CD14-positive monocyte (primary cell): ENCODE results near the gene SH3GL3. TPM values are rescaled to one million over a fixed set of nuclear protein-coding genes. Genes with fewer than 3 reads are reported as not detected.

Experiments used
- DNase-seq, 3 donors: peaks; one replicate each; pipeline ENCODE4 v3.0.0-alpha.2; 2011 to 2022
- H2AFZ ChIP-seq: 2 replicates; pipeline ENCODE4 v1.6.0; 2012; ENCODE audit warnings: mild to moderate bottlenecking, low read depth, low read length, inconsistent platforms; ENCODE audit not compliant: insufficient read depth, poor library complexity, severe bottlenecking
- H3K27ac ChIP-seq, 2 donors: 1 replicate in 1 of 2; 2 replicates in 1 of 2; pipeline ENCODE4 v1.5.1; 2012 to 2013; ENCODE audit warnings: low read length in 2 of 2, control low read depth in 1 of 2, inconsistent platforms in 1 of 2, low read depth in 1 of 2, mild to moderate bottlenecking in 1 of 2
- H3K27me3 ChIP-seq, 2 donors: one replicate each; pipeline versions ENCODE4 v1.6.0 to v1.6.1; 2011 to 2013; ENCODE audit warnings: low read length in 2 of 2; ENCODE audit not compliant: control insufficient read depth in 2 of 2, insufficient read depth in 2 of 2
- H3K36me3 ChIP-seq, 2 donors: replicated peaks in 1 of 2; 1 replicate in 1 of 2; 2 replicates in 1 of 2; pipeline versions ENCODE4 v1.5.1 to v1.6.1; 2012 to 2013; ENCODE audit warnings: low read length in 2 of 2, control low read depth in 1 of 2, inconsistent platforms in 1 of 2, mild to moderate bottlenecking in 1 of 2; ENCODE audit not compliant: insufficient read depth in 2 of 2, control insufficient read depth in 1 of 2
- H3K4me1 ChIP-seq, 2 donors: 1 replicate in 1 of 2; 2 replicates in 1 of 2; pipeline versions ENCODE4 v1.5.1 to v1.6.1; 2012 to 2013; ENCODE audit warnings: low read length in 2 of 2, control low read depth in 1 of 2, inconsistent platforms in 1 of 2, mild to moderate bottlenecking in 1 of 2, moderate library complexity in 1 of 2; ENCODE audit not compliant: insufficient read depth in 2 of 2, control insufficient read depth in 1 of 2
- H3K4me2 ChIP-seq: replicated peaks from 2 replicates; pipeline ENCODE3; 2012; ENCODE audit warnings: low read length, moderate library complexity, mild to moderate bottlenecking; ENCODE audit not compliant: poor library complexity, severe bottlenecking; ENCODE audit errors: extremely low read depth
- H3K4me3 ChIP-seq, 3 experiments: fragments of 200-600 bp in 1 of 3; sonication (generic) in 1 of 3; replicated peaks in 1 of 3; 1 replicate in 2 of 3; 2 replicates in 1 of 3; pipeline ENCODE4 v1.5.1; 2011 to 2013; ENCODE audit warnings: low read length in 3 of 3, mild to moderate bottlenecking in 3 of 3, control low read depth in 2 of 3, low read depth in 2 of 3, inconsistent platforms in 1 of 3, moderate library complexity in 1 of 3
- H3K79me2 ChIP-seq: 2 replicates; pipeline ENCODE4 v1.6.0; 2012; ENCODE audit warnings: mild to moderate bottlenecking, control low read depth, inconsistent platforms, low read length, moderate library complexity; ENCODE audit not compliant: insufficient read depth
- H3K9ac ChIP-seq: 2 replicates; pipeline ENCODE4 v1.6.0; 2017; ENCODE audit warnings: low read length, mild to moderate bottlenecking; ENCODE audit not compliant: insufficient read depth, poor library complexity, severe bottlenecking
- H3K9me3 ChIP-seq, 2 donors: replicated peaks in 1 of 2; 1 replicate in 1 of 2; 2 replicates in 1 of 2; pipeline versions ENCODE4 v1.5.1 to v1.6.1; 2012 to 2013; ENCODE audit warnings: low read length in 2 of 2, control low read depth in 1 of 2; ENCODE audit not compliant: control insufficient read depth in 1 of 2, insufficient read depth in 1 of 2
- H4K20me1 ChIP-seq: 2 replicates; pipeline ENCODE4 v1.6.0; 2012; ENCODE audit warnings: mild to moderate bottlenecking, low read length, control low read depth, moderate library complexity; ENCODE audit not compliant: insufficient read depth
- H3K27ac Mint-ChIP-seq, 7 donors: one replicate each; pipeline ENCODE4 v1.8.0; 2020; ENCODE audit warnings: mild to moderate bottlenecking in 7 of 7, mixed read lengths in 7 of 7, moderate library complexity in 6 of 7, inconsistent platforms in 2 of 7
- H3K27me3 Mint-ChIP-seq, 3 donors: one replicate each; pipeline ENCODE4 v1.8.0; 2021 to 2022; ENCODE audit warnings: low read depth in 3 of 3, mild to moderate bottlenecking in 3 of 3, mixed read lengths in 3 of 3, moderate library complexity in 3 of 3, inconsistent platforms in 1 of 3
- H3K36me3 Mint-ChIP-seq, 2 donors: one replicate each; pipeline ENCODE4 v1.8.0; 2020; ENCODE audit warnings: mixed read lengths in 2 of 2, inconsistent platforms in 1 of 2, mild to moderate bottlenecking in 1 of 2
- H3K4me1 Mint-ChIP-seq: one replicate; pipeline ENCODE4 v1.8.0; 2020; ENCODE audit warnings: mild to moderate bottlenecking, mixed read lengths
- H3K4me3 Mint-ChIP-seq, 2 donors: one replicate each; pipeline ENCODE4 v1.8.0; 2020; ENCODE audit warnings: mild to moderate bottlenecking in 2 of 2, mixed read lengths in 2 of 2, moderate library complexity in 1 of 2
- H3K9me3 Mint-ChIP-seq, 7 donors: one replicate each; pipeline ENCODE4 v1.8.0; 2020 to 2022; ENCODE audit warnings: mixed read lengths in 7 of 7, mild to moderate bottlenecking in 6 of 7, moderate library complexity in 6 of 7, inconsistent platforms in 2 of 7
- CTCF ChIP-seq: fragments of 200-600 bp; IDR thresholded peaks from one replicate; pipeline ENCODE4 v1.8.0; 2022; ENCODE audit warnings: antibody characterized with exemption, mild to moderate bottlenecking
- WGBS: methylation state at CpG from one replicate; pipeline ENCODE4 v1.1.5; 2013; ENCODE audit warnings: missing lambda C conversion rate; ENCODE audit not compliant: insufficient coverage; 5-methylcytosine and 5-hydroxymethylcytosine counted together
- intact Hi-C, 2 donors: fragments of 100-400 bp; cut with micrococcal nuclease; formaldehyde crosslinking; loops; one replicate each; pipeline versions ENCODE4 v1.15.0 to v1.15.1; 2023
- polyA plus RNA-seq, 3 donors: library from polyadenylated mRNA; depleted of rRNA in 1 of 3; unstranded in 2 of 3; stranded (reverse) in 1 of 3; fragments of 300-500 nt in 2 of 3; fragments of >200 nt in 1 of 3; fragmentation: Illumina TruSeq in 2 of 3; gene quantifications; 1 replicate in 2 of 3; 2 replicates in 1 of 3; pipeline ENCODE4 v1.2.3, GENCODE V29; 2012 to 2021

Gene SH3GL3
- polyA plus RNA-seq, 3 donors, result not detected

- Histone ChIP-seq H3K9ac (no peak overlapping the region), H3K36me3 (no peaks in the 10 kb centered on the region), H3K79me2 (no peaks in the 10 kb centered on the region), H3K4me1 (no peaks in the 10 kb centered on the region), H4K20me1 (no peaks in the 10 kb centered on the region), H3K27ac (no peak overlapping the region), H3K27me3 (no peaks in the 10 kb centered on the region), H3K4me2 (no peak overlapping the region), H3K4me3 (no peak overlapping the region), H2AFZ (no peak overlapping the region), H3K9me3 (no peaks in the 10 kb centered on the region)
- no peaks in the 10 kb centered on the region for H3K4me1 Mint-ChIP-seq
- intact Hi-C loops, result no loop called here
- H3K9me3 Mint-ChIP-seq, result peaks cover 0 to 10% (median 1%) of the 10 kb centered on the region in 7 donors
- peaks cover 0 to 7% (median 3%) of the 10 kb centered on the region in 3 donors for H3K27me3 Mint-ChIP-seq
- no peak for TF ChIP-seq CTCF
- no peak for DNase-seq
- no peak overlapping the region for H3K4me3 Mint-ChIP-seq
- H3K36me3 Mint-ChIP-seq, result no peaks in the 10 kb centered on the region
- 94% methylated on average over 2 of the region's 4 CpGs for WGBS
- H3K27ac Mint-ChIP-seq, result peak overlapping the region in 1 of 7 donors; percentile 37
Observed at GRCh38 chr15:83547168-83547567, 100.0 kb downstream of the SH3GL3 start.

GRCh38 chr15:83549623-83550022 lies 102.5 kb downstream of the SH3GL3 start:
- no peaks in the 10 kb centered on the region for H3K27me3 ChIP-seq
- intact Hi-C loops, result no loop called here
- no peaks in the 10 kb centered on the region for H3K4me1 ChIP-seq
- no CpG with 5 or more reads among the region's 1 CpG for WGBS
- no peak for TF ChIP-seq CTCF
- no peak overlapping the region for H3K9ac ChIP-seq
- H3K4me3 ChIP-seq, result no peak overlapping the region
- no peaks in the 10 kb centered on the region for H3K9me3 ChIP-seq
- H3K36me3 ChIP-seq, result no peaks in the 10 kb centered on the region
- Mint-ChIP-seq H3K4me1 (no peaks in the 10 kb centered on the region), H3K27me3 (peaks cover 0 to 7% (median 2%) of the 10 kb centered on the region in 3 donors), H3K27ac (no peak overlapping the region), H3K36me3 (no peaks in the 10 kb centered on the region), H3K9me3 (peaks cover 0 to 1% (median 0%) of the 10 kb centered on the region in 7 donors), H3K4me3 (no peak overlapping the region)
- H3K4me2 ChIP-seq, result no peak overlapping the region
- no peak overlapping the region for H2AFZ ChIP-seq
- no peaks in the 10 kb centered on the region for H4K20me1 ChIP-seq
- H3K27ac ChIP-seq, result no peak overlapping the region
- DNase-seq, result no peak
- no peaks in the 10 kb centered on the region for H3K79me2 ChIP-seq
